HepG2 (cell line): Measurements from ENCODE around the gene LGI1. TPM values are rescaled to one million over a fixed set of nuclear protein-coding genes. Genes with fewer than 3 reads are reported as not detected.
A peak's percentile ranks its signal among the peaks of the same experiment; 100 is the strongest.

ENCODE experiments used
- ATAC-seq: fragments of 200-7000 bp; cut with Tn5 transposase; 3 replicates; pipeline ENCODE4 v1.9.1; 2020; ENCODE audit warnings: mild to moderate bottlenecking, moderate library complexity
- BruUV-seq: library from RNA; stranded (reverse); fragments of 400-500 nt; replicated peaks from 2 replicates; lab custom pipeline; 2021; lab: Mats Ljungman, UMichigan
- CTCF ChIA-PET: fragments of 300-600 bp; formaldehyde crosslinking; extraction: SDS; loops from one replicate; lab custom pipeline; 2021; ENCODE audit warnings: low total read pairs, inconsistent platforms, low intra/inter-chr PET ratio; lab: Yijun Ruan, JAX
- POLR2A ChIA-PET: fragments of 350-600 bp; sonication (Branson Sonifier 250); formaldehyde crosslinking; loops from one replicate; lab custom pipeline; 2020; ENCODE audit warnings: antibody characterized with exemption, inconsistent platforms; lab: Yijun Ruan, JAX
- DNase-seq: peaks from one replicate; pipeline ENCODE4 v3.0.0-alpha.2; 2015; ENCODE audit warnings: low spot score
- FAIRE-seq: peaks from 3 replicates; lab custom pipeline; 2011; peaks lifted over from hg19 to GRCh38; lab: Jason Lieb, UNC
- H2AFZ ChIP-seq: one replicate; pipeline ENCODE4 v1.6.1; 2011; ENCODE audit warnings: low read length, inconsistent platforms
- H3K27ac ChIP-seq: fragments of 300-600 bp; 3 replicates; pipeline ENCODE4 v1.8.0; 2011; ENCODE audit warnings: mixed run types, mild to moderate bottlenecking, mixed read lengths, low read length, inconsistent platforms; ENCODE audit not compliant: insufficient read depth; ENCODE audit errors: extremely low read length
- H3K27me3 ChIP-seq, 2 experiments: fragments of 200-600 bp in 1 of 2; 2 replicates in 1 of 2; 3 replicates in 1 of 2; pipeline versions ENCODE4 v1.6.0 to v1.8.0; 2011; ENCODE audit warnings: low read length in 2 of 2, mild to moderate bottlenecking in 2 of 2, moderate library complexity in 2 of 2, inconsistent platforms in 1 of 2; ENCODE audit not compliant: insufficient read depth in 2 of 2, control insufficient read depth in 1 of 2
- H3K36me3 ChIP-seq, 2 experiments: fragments of 200-600 bp in 1 of 2; replicated peaks in 1 of 2; 2 replicates in 1 of 2; 3 replicates in 1 of 2; pipeline versions ENCODE4 v1.5.1 to v1.8.0; 2011; ENCODE audit warnings: low read length in 2 of 2, inconsistent platforms in 1 of 2; ENCODE audit not compliant: insufficient read depth in 2 of 2, control insufficient read depth in 1 of 2
- H3K4me1 ChIP-seq: 2 replicates; pipeline ENCODE4 v1.5.1; 2012; ENCODE audit warnings: low read length, inconsistent platforms; ENCODE audit not compliant: insufficient read depth
- H3K4me2 ChIP-seq: 2 replicates; pipeline ENCODE4 v1.6.0; 2011; ENCODE audit warnings: low read depth, low read length, inconsistent platforms
- H3K4me3 ChIP-seq, 3 experiments: fragments of 200-600 bp in 1 of 3; sonication (generic), shearing (Covaris generic) in 1 of 3; replicated peaks in 1 of 3; 2 replicates each; pipeline ENCODE4 v1.5.1; 2011 to 2016; ENCODE audit warnings: low read length in 3 of 3, inconsistent platforms in 2 of 3, low read depth in 2 of 3, mild to moderate bottlenecking in 2 of 3, control low read depth in 1 of 3, mixed read lengths in 1 of 3; ENCODE audit not compliant: insufficient read depth in 1 of 3
- H3K79me2 ChIP-seq: one replicate; pipeline ENCODE4 v1.6.1; 2011; ENCODE audit warnings: low read length, inconsistent platforms; ENCODE audit not compliant: insufficient read depth
- H3K9ac ChIP-seq: 2 replicates; pipeline ENCODE4 v1.6.0; 2011; ENCODE audit warnings: mild to moderate bottlenecking, low read depth, low read length, inconsistent platforms; ENCODE audit not compliant: insufficient read depth
- H3K9me3 ChIP-seq: 2 replicates; pipeline ENCODE4 v1.5.1; 2012; ENCODE audit warnings: mild to moderate bottlenecking, low read length
- H4K20me1 ChIP-seq: 2 replicates; pipeline ENCODE4 v1.6.0; 2011; ENCODE audit warnings: inconsistent platforms, mild to moderate bottlenecking, low read length, moderate library complexity; ENCODE audit not compliant: insufficient read depth
- CEBPB ChIP-seq: IDR thresholded peaks from 2 replicates; pipeline ENCODE4 v1.6.1; 2011; ENCODE audit warnings: low read depth, low read length, improper control_type of control experiment, borderline replicate concordance
- CERS6 ChIP-seq: sonication (generic); formaldehyde crosslinking; IDR thresholded peaks from 2 replicates; pipeline ENCODE4 v1.5.0; 2020; ENCODE audit warnings: missing genetic modification reagents
- FOXM1 ChIP-seq: sonication (generic); formaldehyde crosslinking; IDR thresholded peaks from 2 replicates; pipeline ENCODE4 v1.5.0; 2020; ENCODE audit warnings: missing genetic modification reagents
- HOXA3 ChIP-seq: sonication (generic); formaldehyde crosslinking; IDR thresholded peaks from 2 replicates; pipeline ENCODE4 v1.5.0; 2020; ENCODE audit warnings: missing genetic modification reagents
- MATR3 ChIP-seq: sonication (generic); formaldehyde crosslinking; IDR thresholded peaks from 2 replicates; pipeline ENCODE4 v1.4.0; 2020; ENCODE audit warnings: missing genetic modification reagents
- NAIF1 ChIP-seq: sonication (generic); formaldehyde crosslinking; IDR thresholded peaks from 2 replicates; pipeline ENCODE4 v1.5.0; 2020; ENCODE audit warnings: mild to moderate bottlenecking, missing genetic modification reagents, borderline replicate concordance
- NFATC3 ChIP-seq: sonication (generic); formaldehyde crosslinking; IDR thresholded peaks from 2 replicates; pipeline ENCODE4 v1.5.1; 2020; ENCODE audit warnings: mild to moderate bottlenecking, missing genetic modification reagents
- NFE2L1 ChIP-seq: sonication (generic); formaldehyde crosslinking; IDR thresholded peaks from 2 replicates; pipeline ENCODE4 v1.4.0; 2020; ENCODE audit warnings: missing genetic modification reagents, mild to moderate bottlenecking, borderline replicate concordance
- NFRKB ChIP-seq: fragments of 450-650 bp; IDR thresholded peaks from 2 replicates; pipeline ENCODE4 v1.6.1; 2017
- SRSF4 ChIP-seq: fragments of 200-400 bp; formaldehyde crosslinking; IDR thresholded peaks from one replicate; pipeline ENCODE4 v1.6.1; 2018; ENCODE audit warnings: mild to moderate bottlenecking, low read depth, low read length, moderate library complexity; ENCODE audit not compliant: poor library complexity, severe bottlenecking
- TEF ChIP-seq: sonication (generic); formaldehyde crosslinking; IDR thresholded peaks from 2 replicates; pipeline ENCODE4 v1.5.0; 2020; ENCODE audit warnings: missing genetic modification reagents
- THYN1 ChIP-seq: sonication (generic); formaldehyde crosslinking; IDR thresholded peaks from 2 replicates; pipeline ENCODE4 v1.8.1; 2023; ENCODE audit warnings: low read depth, mild to moderate bottlenecking, moderate library complexity, missing genetic modification reagents, borderline replicate concordance
- ZFP36 ChIP-seq: fragments of 150-350 bp; IDR thresholded peaks from 2 replicates; pipeline ENCODE4 v1.6.1; 2018; ENCODE audit warnings: borderline replicate concordance, low read length, low read depth; ENCODE audit not compliant: partially characterized antibody
- ZNF101 ChIP-seq: sonication (generic); formaldehyde crosslinking; IDR thresholded peaks from 2 replicates; pipeline ENCODE4 v1.4.0; 2020; ENCODE audit warnings: mild to moderate bottlenecking, low read depth, missing genetic modification reagents, borderline replicate concordance
- ZNF709 ChIP-seq: sonication (generic); formaldehyde crosslinking; IDR thresholded peaks from 2 replicates; pipeline ENCODE4 v1.5.0; 2020; ENCODE audit warnings: mild to moderate bottlenecking, missing genetic modification reagents
- ZNF713 ChIP-seq: sonication (generic); formaldehyde crosslinking; IDR thresholded peaks from 2 replicates; pipeline ENCODE4 v1.4.0; 2020; ENCODE audit warnings: mild to moderate bottlenecking, missing genetic modification reagents
- WGBS: methylation state at CpG from one replicate; pipeline ENCODE4 v1.1.6; 2017; ENCODE audit warnings: low lambda C conversion rate; 5-methylcytosine and 5-hydroxymethylcytosine counted together
- in situ Hi-C: cut with HindIII; loops from 2 replicates; pipeline ENCODE4 v1.10.0; 2017; ENCODE audit warnings: low pct_unique_long_range_greater_than_20kb; ENCODE audit not compliant: extremely low pct_ligation_motif_present
- intact Hi-C: fragments of 100-400 bp; cut with micrococcal nuclease; formaldehyde crosslinking; loops from one replicate; pipeline ENCODE4 v1.10.0; 2022; ENCODE audit not compliant: unreplicated experiment
- polyA plus RNA-seq, 8 experiments: library from polyadenylated mRNA; depleted of rRNA in 3 of 8; stranded (reverse) in 7 of 8; unstranded in 1 of 8; fragments of >200 nt; fragmentation: Illumina TruSeq in 4 of 8; extraction: Trizol in 4 of 8; gene quantifications; 2 replicates each; pipeline versions ENCODE4 v1.2.1 to v1.2.3, GENCODE V29; 2011 to 2016; ENCODE audit warnings: low read depth in 4 of 8, missing spikeins in 1 of 8, mixed read lengths in 1 of 8; ENCODE audit not compliant: insufficient read depth in 1 of 8
- total RNA-seq, 5 experiments: library from RNA; depleted of rRNA; stranded (reverse); fragments of >200 nt; fragmentation: Illumina TruSeq; extraction: Trizol; gene quantifications; 2 replicates each; pipeline ENCODE4 v1.2.3, GENCODE V29; 2016; ENCODE audit warnings: low read depth in 1 of 5

The LGI1 gene
- total and polyA plus RNA-seq, 2 of the 13 experiments (the other 11 are each of a cell fraction or from before 2014, with no cell fraction given), result not detected

- no peak overlapping the region for H3K4me3 ChIP-seq
- BruUV-seq, result no TSS peak
- no peaks in the 10 kb centered on the region for H4K20me1 ChIP-seq
- no peak overlapping the region for H2AFZ ChIP-seq
- H3K27ac ChIP-seq, result no peak overlapping the region
- ATAC-seq (no peak), DNase-seq (no peak), FAIRE-seq (no peak)
- in situ Hi-C loops (no loop called here), intact Hi-C loops (no loop called here)
- H3K9ac ChIP-seq, result no peak overlapping the region
- 3% methylated on average over 3 of the region's 3 CpGs for WGBS
- CTCF ChIA-PET, result no interaction called here
- no peaks in the 10 kb centered on the region for H3K79me2 ChIP-seq
- POLR2A ChIA-PET, result no interaction called here
- TF ChIP-seq CERS6 (CRISPR knock-in tag) (no peak), CEBPB (0 out of 2 replicates have a peak, but pooled peaks have one; percentile 18)
- H3K9me3 ChIP-seq, result no peaks in the 10 kb centered on the region
- H3K4me2 ChIP-seq, result no peak overlapping the region
- peaks cover 0 to 4% of the 10 kb centered on the region in 2 experiments; a peak in 2 of 5 replicates for H3K27me3 ChIP-seq
- no peaks in the 10 kb centered on the region for H3K36me3 ChIP-seq
- no peaks in the 10 kb centered on the region for H3K4me1 ChIP-seq
Observed at GRCh38 chr10:93741367-93741766, 16.4 kb upstream of the LGI1 start.

DNA sequence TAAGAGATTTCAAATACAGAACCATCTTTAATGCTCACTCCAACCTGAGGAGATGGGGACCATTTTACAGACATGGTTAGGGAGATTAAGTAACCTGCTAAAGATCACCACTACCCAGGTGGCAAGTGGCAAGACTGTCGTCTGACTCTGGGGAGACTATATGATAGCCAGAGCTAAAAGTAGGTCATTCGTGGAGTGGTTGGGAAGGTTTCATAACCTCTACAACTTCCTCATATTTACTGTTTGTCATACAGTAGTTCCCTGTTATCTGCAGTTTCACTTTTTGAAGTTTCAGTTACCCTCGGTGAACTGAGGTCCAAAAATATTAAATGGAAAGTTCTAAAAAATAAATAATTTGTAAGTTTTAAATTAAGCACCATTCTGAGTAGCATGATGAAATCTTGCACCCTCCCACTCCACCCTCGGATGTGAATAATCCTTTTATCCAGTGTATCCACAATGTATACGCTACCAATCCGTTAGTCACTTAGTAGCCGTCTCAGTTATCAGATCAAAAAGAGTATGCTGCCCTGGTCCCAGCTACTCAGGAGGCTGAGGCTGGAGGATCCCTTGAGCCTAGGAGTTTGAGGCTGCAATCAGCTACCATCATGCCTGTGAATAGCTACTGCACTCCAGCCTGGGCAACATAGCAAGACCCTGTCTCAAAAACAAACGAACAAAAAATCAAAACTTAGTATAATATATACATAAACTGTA lies 14.9 kb upstream of the LGI1 start:
- Histone ChIP-seq H2AFZ (no peak overlapping the region), H3K79me2 (no peaks in the 10 kb centered on the region), H4K20me1 (no peaks in the 10 kb centered on the region), H3K4me2 (peak overlapping the region; percentile 7; the same call in 1 of the 2 replicates), H3K27me3 (peaks cover 0 to 4% of the 10 kb centered on the region in 2 experiments; a peak in 2 of 5 replicates), H3K9me3 (no peaks in the 10 kb centered on the region), H3K36me3 (no peaks in the 10 kb centered on the region), H3K27ac (no peak overlapping the region)
- in situ Hi-C loops, result no loop called here
- DNase-seq (no peak), ATAC-seq (no peak)
- POLR2A ChIA-PET, result no interaction called here
- CTCF ChIA-PET, result no interaction called here
- no peak for TF ChIP-seq FOXM1 (CRISPR knock-in tag)
- no peak for TF ChIP-seq ZNF709 (CRISPR knock-in tag)
- TF ChIP-seq ZFP36, result no peak
- TF ChIP-seq TEF, result no peak
- TF ChIP-seq NFATC3 (CRISPR knock-in tag), result no peak
- TF ChIP-seq NFRKB, result no peak
- TF ChIP-seq HOXA3 (CRISPR knock-in tag), result no peak
- no peak for TF ChIP-seq SRSF4
- TF ChIP-seq ZNF713 (CRISPR knock-in tag), result no peak
- TF ChIP-seq THYN1, result no peak
- TF ChIP-seq ZNF101 (CRISPR knock-in tag), result no peak
- no peak for TF ChIP-seq NAIF1 (CRISPR knock-in tag)
- TF ChIP-seq MATR3 (CRISPR knock-in tag), result no peak
- TF ChIP-seq NFE2L1, result no peak
- TF ChIP-seq, all 625 proteins: peak for 0
- no TSS peak for BruUV-seq
- FAIRE-seq, result no peak
- Histone ChIP-seq H3K4me3 (no peak overlapping the region), H3K4me1 (no peaks in the 10 kb centered on the region), H3K9ac (no peak overlapping the region)
- 5% methylated on average over 8 of the region's 8 CpGs for WGBS
- intact Hi-C loops, result no loop called here
